OCI-LY7 (cell line): ENCODE data around the gene STAG1. TPM values are rescaled to one million over a fixed set of nuclear protein-coding genes. Genes with fewer than 3 reads are reported as not detected.

Experiments used
- BruUV-seq: library from RNA; stranded (reverse); fragments of 400-500 nt; replicated peaks from 2 replicates; lab custom pipeline; 2021; lab: Mats Ljungman, UMichigan
- CTCF ChIA-PET: fragments of 300-600 bp; sonication (Branson Sonifier 250); formaldehyde crosslinking; loops from one replicate; lab custom pipeline; 2022; ENCODE audit warnings: antibody characterized with exemption; ENCODE audit not compliant: unreplicated experiment; lab: Charles Lee
- POLR2A ChIA-PET: fragments of 300-600 bp; sonication (Branson Sonifier 250); formaldehyde crosslinking; loops from one replicate; lab custom pipeline; 2022; ENCODE audit warnings: antibody characterized with exemption; lab: Charles Lee
- DNase-seq: peaks from one replicate; pipeline ENCODE4 v3.0.0-alpha.2; 2015; ENCODE audit warnings: low spot score
- H2AFZ ChIP-seq: fragments of 200-600 bp; sonication (generic), shearing (Covaris generic); 2 replicates; pipeline ENCODE4 v1.6.1; 2014; ENCODE audit warnings: mild to moderate bottlenecking, antibody characterized with exemption, low read length, moderate library complexity
- H3K27ac ChIP-seq: fragments of 200-600 bp; sonication (generic); 2 replicates; pipeline ENCODE4 v1.5.1; 2014; ENCODE audit warnings: mixed run types, low read depth, mild to moderate bottlenecking, moderate library complexity, low read length, inconsistent platforms; ENCODE audit not compliant: poor library complexity, severe bottlenecking
- H3K36me3 ChIP-seq: fragments of 200-600 bp; sonication (generic); 2 replicates; pipeline ENCODE4 v1.6.1; 2014; ENCODE audit warnings: mild to moderate bottlenecking, antibody characterized with exemption, low read length, moderate library complexity, mixed read lengths; ENCODE audit not compliant: insufficient read depth
- H3K4me1 ChIP-seq: fragments of 200-600 bp; sonication (generic); 2 replicates; pipeline ENCODE4 v1.5.1; 2014; ENCODE audit warnings: mild to moderate bottlenecking, low read length; ENCODE audit not compliant: insufficient read depth, poor library complexity, severe bottlenecking
- H3K4me2 ChIP-seq: fragments of 200-600 bp; sonication (generic); 2 replicates; pipeline ENCODE4 v1.6.1; 2014; ENCODE audit warnings: mild to moderate bottlenecking, low read length
- H3K4me3 ChIP-seq: fragments of 200-600 bp; sonication (generic); 2 replicates; pipeline ENCODE4 v1.5.1; 2014; ENCODE audit warnings: mild to moderate bottlenecking, low read depth, low read length; ENCODE audit not compliant: poor library complexity, severe bottlenecking
- H3K79me2 ChIP-seq: fragments of 200-600 bp; sonication (generic); 2 replicates; pipeline ENCODE4 v1.6.1; 2016; ENCODE audit warnings: low read depth, mild to moderate bottlenecking, low read length, moderate library complexity, mixed read lengths; ENCODE audit not compliant: insufficient read depth
- H3K9me2 ChIP-seq: fragments of 200-600 bp; sonication (generic); 2 replicates; pipeline ENCODE4 v1.6.1; 2016; ENCODE audit warnings: mild to moderate bottlenecking, low read length, mixed read lengths; ENCODE audit not compliant: insufficient read depth
- H3K9me3 ChIP-seq: fragments of 200-600 bp; sonication (generic); 2 replicates; pipeline ENCODE4 v1.6.1; 2014; ENCODE audit warnings: mild to moderate bottlenecking, mixed run types, low read length, mixed read lengths
- H4K20me1 ChIP-seq: fragments of 200-600 bp; sonication (generic); 2 replicates; pipeline ENCODE4 v1.6.1; 2014; ENCODE audit warnings: mild to moderate bottlenecking, antibody characterized with exemption, low read length, moderate library complexity, mixed read lengths; ENCODE audit not compliant: insufficient read depth
- CTCF ChIP-seq: fragments of 200-600 bp; sonication (generic); conservative IDR thresholded peaks from 2 replicates; pipeline ENCODE4 v1.5.1; 2014; ENCODE audit warnings: mild to moderate bottlenecking, antibody characterized with exemption, low read length, moderate library complexity, mixed read lengths
- EZH2phosphoT487 ChIP-seq: fragments of 200-600 bp; sonication (generic); IDR thresholded peaks from 2 replicates; pipeline ENCODE4 v1.6.1; 2018; ENCODE audit warnings: low read depth, borderline replicate concordance, mild to moderate bottlenecking, mixed run types, antibody characterized with exemption, low read length, moderate library complexity, mixed read lengths
- intact Hi-C: fragments of 100-400 bp; cut with micrococcal nuclease; formaldehyde crosslinking; loops from one replicate; pipeline ENCODE4 v1.10.0; 2022; ENCODE audit not compliant: unreplicated experiment
- total RNA-seq, 2 experiments: library from RNA; depleted of rRNA in 1 of 2; stranded (reverse); fragments of >200 nt in 1 of 2; shearing (Covaris generic) in 1 of 2; gene quantifications; 2 replicates each; pipeline ENCODE4 v1.2.3, GENCODE V29; 2014 to 2022

The STAG1 gene
- total RNA-seq, 2 experiments from 2014 or later, result 30.7 to 46.6 TPM

DNA sequence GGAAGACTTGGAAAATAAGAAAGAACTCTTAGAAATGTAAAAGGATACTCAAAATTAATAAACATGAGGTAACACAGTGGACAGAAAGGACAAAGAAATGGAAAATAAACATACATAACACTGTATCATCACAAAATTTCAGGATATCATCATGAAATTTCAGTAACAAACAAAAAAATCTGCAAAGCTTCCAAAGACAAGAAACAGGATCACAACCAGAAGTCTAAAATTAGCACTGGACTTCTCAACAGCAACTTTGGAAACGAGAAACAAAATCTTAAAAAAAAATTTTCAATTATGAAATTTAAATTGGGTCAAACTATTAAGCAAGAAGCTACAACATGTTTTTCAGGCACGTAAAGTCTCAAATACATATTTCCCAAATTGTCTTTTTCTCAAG, 238.8 kb downstream of the STAG1 start:
- no peak overlapping the region for H2AFZ ChIP-seq
- H3K9me3 ChIP-seq, result no peaks in the 10 kb centered on the region
- no peak overlapping the region for H3K4me3 ChIP-seq
- BruUV-seq, result no TSS peak
- H3K9me2 ChIP-seq, result no peaks in the 10 kb centered on the region
- intact Hi-C loops, result no loop called here
- DNase-seq, result no peak
- POLR2A ChIA-PET, result no interaction called here
- H3K36me3 ChIP-seq, result peaks cover 12% of the 10 kb centered on the region; the same call in 1 of the 2 replicates
- no peak overlapping the region for H3K27ac ChIP-seq
- CTCF ChIA-PET, result no interaction called here
- no peaks in the 10 kb centered on the region for H3K4me1 ChIP-seq
- H3K4me2 ChIP-seq, result no peak overlapping the region
- no peak for TF ChIP-seq EZH2phosphoT487
- no peak for TF ChIP-seq CTCF
- H3K79me2 ChIP-seq, result no peaks in the 10 kb centered on the region
- H4K20me1 ChIP-seq, result no peaks in the 10 kb centered on the region

- DNase-seq, result no peak
- TF ChIP-seq CTCF (no peak), EZH2phosphoT487 (no peak)
- Histone ChIP-seq H3K36me3 (peaks cover 12% of the 10 kb centered on the region; the same call in 1 of the 2 replicates), H3K27ac (no peak overlapping the region), H3K9me2 (no peaks in the 10 kb centered on the region), H3K4me3 (no peak overlapping the region), H3K4me2 (no peak overlapping the region), H2AFZ (no peak overlapping the region), H3K79me2 (no peaks in the 10 kb centered on the region), H3K4me1 (no peaks in the 10 kb centered on the region), H3K9me3 (no peaks in the 10 kb centered on the region), H4K20me1 (no peaks in the 10 kb centered on the region)
- POLR2A ChIA-PET, result interaction anchor here (0.6 to 0.7 kb wide), 6 partner anchors 9 to 1264 kb away, joined by 3 to 9 read pairs (median 4); no protein-coding TSS in a partner anchor
- BruUV-seq, result no TSS peak
- intact Hi-C loops, result no loop called here
- CTCF ChIA-PET, result interaction anchor here (0.5 kb wide), 1 partner anchor 229 kb away, joined by 4 read pairs; no protein-coding TSS in a partner anchor
Measured at GRCh38 chr3:136512381-136512780, 239.8 kb downstream of the STAG1 start.

DNA sequence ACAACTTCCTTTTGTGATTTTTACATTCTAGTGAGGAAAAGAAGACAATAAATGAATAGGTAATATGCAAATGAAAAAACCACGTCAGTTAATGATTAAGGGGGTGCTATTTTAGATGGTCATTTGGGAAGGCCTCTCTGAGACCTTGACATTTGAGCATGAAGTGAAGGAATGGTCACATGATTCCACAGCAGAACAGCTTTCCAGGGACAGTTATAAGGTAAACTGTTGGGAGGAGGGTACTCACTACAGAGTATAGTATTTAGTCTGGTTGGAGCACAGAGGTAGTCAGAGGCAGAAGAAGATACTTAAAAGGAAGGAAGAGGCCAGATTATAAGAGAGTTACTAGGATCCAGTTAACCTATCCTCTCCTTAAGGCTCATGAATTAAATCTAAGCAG, 246.5 kb downstream of the STAG1 start:
- ChIA-PET POLR2A (interaction anchor here (0.6 to 1.4 kb wide), 2 partner anchors 8 to 38 kb away, joined by 3 to 4 read pairs; no protein-coding TSS in a partner anchor), CTCF (no interaction called here)
- no peak overlapping the region for H3K4me3 ChIP-seq
- H3K36me3 ChIP-seq, result peaks cover 11% of the 10 kb centered on the region; the same call in 1 of the 2 replicates
- H3K4me1 ChIP-seq, result no peaks in the 10 kb centered on the region
- no peak overlapping the region for H2AFZ ChIP-seq
- no peaks in the 10 kb centered on the region for H4K20me1 ChIP-seq
- H3K4me2 ChIP-seq, result no peak overlapping the region
- intact Hi-C loops, result no loop called here
- H3K27ac ChIP-seq, result no peak overlapping the region
- no peak for TF ChIP-seq EZH2phosphoT487
- TF ChIP-seq CTCF, result no peak
- no peaks in the 10 kb centered on the region for H3K9me2 ChIP-seq
- no peaks in the 10 kb centered on the region for H3K9me3 ChIP-seq
- H3K79me2 ChIP-seq, result no peaks in the 10 kb centered on the region
- no peak for DNase-seq
- BruUV-seq, result no TSS peak
